WTC11 (cell line): Measurements from ENCODE around the gene COA8. TPM values are rescaled to one million over a fixed set of nuclear protein-coding genes. Genes with fewer than 3 reads are reported as not detected.

Experiments
- ATAC-seq: fragments of 200-7000 bp; cut with Tn5 transposase; 2 replicates; pipeline ENCODE4 v1.10.0; 2021; ENCODE audit warnings: mild to moderate bottlenecking, moderate library complexity
- CTCF ChIA-PET: fragments of 300-600 bp; sonication (Branson Sonifier 250); formaldehyde crosslinking; loops from one replicate; lab custom pipeline; 2021; ENCODE audit warnings: antibody characterized with exemption; lab: Charles Lee
- POLR2A ChIA-PET: fragments of 350-600 bp; sonication (Branson Sonifier 250); formaldehyde crosslinking; loops from one replicate; lab custom pipeline; 2021; ENCODE audit warnings: antibody characterized with exemption; lab: Charles Lee
- DNase-seq: peaks from one replicate; pipeline ENCODE4 v3.0.0; 2021; ENCODE audit warnings: low spot score
- H3K27ac Mint-ChIP-seq: 2 replicates; pipeline ENCODE4 v1.8.0; 2021; ENCODE audit warnings: mixed read lengths
- H3K27me3 Mint-ChIP-seq: 2 replicates; pipeline ENCODE4 v1.8.0; 2021; ENCODE audit warnings: low read depth, mild to moderate bottlenecking, moderate library complexity, mixed read lengths
- H3K36me3 Mint-ChIP-seq: 2 replicates; pipeline ENCODE4 v1.8.0; 2021; ENCODE audit warnings: mixed read lengths
- H3K4me1 Mint-ChIP-seq: 2 replicates; pipeline ENCODE4 v1.8.0; 2022; ENCODE audit warnings: mixed read lengths
- H3K4me3 Mint-ChIP-seq: 2 replicates; pipeline ENCODE4 v1.8.0; 2021; ENCODE audit warnings: mild to moderate bottlenecking, moderate library complexity, mixed read lengths
- H3K9me3 Mint-ChIP-seq: 2 replicates; pipeline ENCODE4 v1.8.0; 2021; ENCODE audit warnings: mixed read lengths
- FOXJ3 ChIP-seq: sonication (generic); formaldehyde crosslinking; IDR thresholded peaks from 2 replicates; pipeline ENCODE4 v1.9.0; 2021; ENCODE audit warnings: missing genetic modification reagents, mild to moderate bottlenecking, borderline replicate concordance
- FOXK1 ChIP-seq: sonication (generic); formaldehyde crosslinking; IDR thresholded peaks from 2 replicates; pipeline ENCODE4 v1.8.0; 2022; ENCODE audit warnings: mild to moderate bottlenecking, moderate library complexity, missing genetic modification reagents
- MYBL2 ChIP-seq: sonication (generic); formaldehyde crosslinking; IDR thresholded peaks from 2 replicates; pipeline ENCODE4 v1.8.1; 2023; ENCODE audit warnings: mild to moderate bottlenecking, moderate library complexity, missing genetic modification reagents
- NR1H2 ChIP-seq: sonication (generic); formaldehyde crosslinking; IDR thresholded peaks from 2 replicates; pipeline ENCODE4 v1.9.0; 2021; ENCODE audit warnings: mild to moderate bottlenecking, moderate library complexity, missing genetic modification reagents
- RELA ChIP-seq: sonication (generic); formaldehyde crosslinking; IDR thresholded peaks from 2 replicates; pipeline ENCODE4 v1.8.1; 2022; ENCODE audit warnings: missing genetic modification reagents, mild to moderate bottlenecking, borderline replicate concordance
- SP1 ChIP-seq: sonication (generic); formaldehyde crosslinking; conservative IDR thresholded peaks from 2 replicates; pipeline ENCODE4 v1.8.1; 2022; ENCODE audit warnings: missing genetic modification reagents
- ZBTB21 ChIP-seq: sonication (generic); formaldehyde crosslinking; IDR thresholded peaks from 2 replicates; pipeline ENCODE4 v1.8.1; 2023; ENCODE audit warnings: mild to moderate bottlenecking, missing genetic modification reagents, borderline replicate concordance
- ZNF121 ChIP-seq: sonication (generic); formaldehyde crosslinking; IDR thresholded peaks from 2 replicates; pipeline ENCODE4 v1.8.0; 2023; ENCODE audit warnings: missing genetic modification reagents
- ZNF263 ChIP-seq: sonication (generic); formaldehyde crosslinking; IDR thresholded peaks from 2 replicates; pipeline ENCODE4 v1.8.1; 2022; ENCODE audit warnings: low read depth, mild to moderate bottlenecking, moderate library complexity, missing genetic modification reagents
- ZNF396 ChIP-seq: fragments of 250-450 bp; sonication (Bioruptor Pico); IDR thresholded peaks from 2 replicates; pipeline ENCODE4 v1.8.0; 2021; ENCODE audit warnings: mild to moderate bottlenecking, moderate library complexity, borderline replicate concordance
- ZNF416 ChIP-seq: fragments of 250-450 bp; sonication (Bioruptor Pico); IDR thresholded peaks from 2 replicates; pipeline ENCODE4 v1.9.0; 2021; ENCODE audit warnings: mild to moderate bottlenecking, inconsistent platforms
- total RNA-seq: library from RNA; stranded (reverse); gene quantifications from 3 replicates; pipeline ENCODE4 v1.2.3, GENCODE V29; 2021
- TF ChIP-seq, protein P1 (sequence below): sonication (generic); formaldehyde crosslinking; IDR thresholded peaks from 2 replicates; pipeline ENCODE4 v1.8.0; 2022; ENCODE audit warnings: mild to moderate bottlenecking, missing genetic modification reagents
- TF ChIP-seq, protein P2 (sequence below): fragments of 200-600 bp; IDR thresholded peaks from 2 replicates; pipeline ENCODE4 v1.8.0; 2022; ENCODE audit warnings: antibody characterized with exemption
- TF ChIP-seq, protein P3 (sequence below): sonication (generic); formaldehyde crosslinking; IDR thresholded peaks from 2 replicates; pipeline ENCODE4 v1.8.1; 2023; ENCODE audit warnings: mild to moderate bottlenecking, missing genetic modification reagents, moderate library complexity
- TF ChIP-seq, protein P4 (sequence below): sonication (generic); formaldehyde crosslinking; conservative IDR thresholded peaks from 2 replicates; pipeline ENCODE4 v1.8.1; 2023; ENCODE audit warnings: mild to moderate bottlenecking, low read depth, missing genetic modification reagents, moderate library complexity
- TF ChIP-seq, protein P5 (sequence below): sonication (generic); formaldehyde crosslinking; IDR thresholded peaks from 2 replicates; pipeline ENCODE4 v1.8.1; 2022; ENCODE audit warnings: low read depth, mild to moderate bottlenecking, moderate library complexity, missing genetic modification reagents, borderline replicate concordance
- TF ChIP-seq, protein P6 (sequence below): sonication (generic); formaldehyde crosslinking; IDR thresholded peaks from 2 replicates; pipeline ENCODE4 v1.8.1; 2022; ENCODE audit warnings: low read depth, missing genetic modification reagents, borderline replicate concordance
- TF ChIP-seq, protein P7 (sequence below): fragments of 250-450 bp; sonication (Bioruptor Pico); IDR thresholded peaks from 2 replicates; pipeline ENCODE4 v1.9.0; 2021; ENCODE audit warnings: mild to moderate bottlenecking
- TF ChIP-seq, protein P8 (sequence below): sonication (generic); formaldehyde crosslinking; IDR thresholded peaks from 2 replicates; pipeline ENCODE4 v1.8.1; 2023; ENCODE audit warnings: mild to moderate bottlenecking, missing genetic modification reagents

COA8 gene
- total RNA-seq, 1 experiment from 2014 or later, result 36.4 TPM

DNA sequence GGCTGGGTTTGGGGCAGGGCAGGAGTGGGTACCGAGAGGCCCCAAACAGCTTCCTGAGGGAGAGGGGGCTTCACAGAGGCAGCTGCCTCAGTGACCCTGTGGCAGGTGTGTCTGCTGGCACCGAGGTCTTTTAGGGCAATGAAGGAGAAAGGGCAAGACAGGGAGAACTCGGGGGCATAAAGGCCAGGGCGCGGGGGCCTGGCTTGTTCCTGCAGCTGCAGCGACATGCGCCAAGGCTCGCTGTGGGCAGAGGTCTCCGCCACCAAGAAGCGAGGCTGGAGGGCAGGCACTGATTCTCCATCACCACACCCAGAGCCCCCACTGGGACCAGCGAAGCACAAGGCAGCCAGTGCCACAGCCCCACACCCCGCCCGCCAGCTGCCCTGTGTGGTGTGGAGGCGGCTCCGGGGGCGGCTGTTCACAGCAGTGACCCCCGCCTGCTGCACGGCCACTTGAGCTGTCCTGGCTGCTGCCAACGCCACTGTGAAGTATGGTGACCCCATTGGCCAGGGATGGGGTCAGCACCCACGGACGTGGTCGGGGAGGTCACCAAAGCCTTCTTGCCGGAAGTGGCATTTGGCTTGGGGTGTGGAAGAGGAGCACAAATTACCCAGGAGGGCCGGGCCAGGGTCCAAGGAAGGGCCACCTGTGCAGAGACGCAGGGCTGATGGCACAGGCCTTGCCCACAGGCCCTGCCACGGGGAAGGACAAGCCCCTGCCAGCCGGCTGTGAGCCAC, 16.7 kb upstream of the COA8 start:
- Mint-ChIP-seq H3K9me3 (no peaks in the 10 kb centered on the region), H3K27me3 (no peaks in the 10 kb centered on the region), H3K4me3 (no peak overlapping the region), H3K36me3 (no peaks in the 10 kb centered on the region), H3K27ac (no peak overlapping the region), H3K4me1 (peaks cover 5% of the 10 kb centered on the region; the same call in 1 of the 2 replicates)
- ChIA-PET CTCF (interaction anchor here (0.6 to 21.0 kb wide), 12 partner anchors 9 to 212 kb away, joined by 3 to 455 read pairs (median 6); partner anchors contain the start of genes BAG5, CKB, COA8 and EIF5), POLR2A (no interaction called here)
- no peak for ATAC-seq
- TF ChIP-seq MYBL2 (CRISPR knock-in tag) (no peak), NR1H2 (CRISPR knock-in tag) (no peak)
- DNase-seq, result no peak

DNA sequence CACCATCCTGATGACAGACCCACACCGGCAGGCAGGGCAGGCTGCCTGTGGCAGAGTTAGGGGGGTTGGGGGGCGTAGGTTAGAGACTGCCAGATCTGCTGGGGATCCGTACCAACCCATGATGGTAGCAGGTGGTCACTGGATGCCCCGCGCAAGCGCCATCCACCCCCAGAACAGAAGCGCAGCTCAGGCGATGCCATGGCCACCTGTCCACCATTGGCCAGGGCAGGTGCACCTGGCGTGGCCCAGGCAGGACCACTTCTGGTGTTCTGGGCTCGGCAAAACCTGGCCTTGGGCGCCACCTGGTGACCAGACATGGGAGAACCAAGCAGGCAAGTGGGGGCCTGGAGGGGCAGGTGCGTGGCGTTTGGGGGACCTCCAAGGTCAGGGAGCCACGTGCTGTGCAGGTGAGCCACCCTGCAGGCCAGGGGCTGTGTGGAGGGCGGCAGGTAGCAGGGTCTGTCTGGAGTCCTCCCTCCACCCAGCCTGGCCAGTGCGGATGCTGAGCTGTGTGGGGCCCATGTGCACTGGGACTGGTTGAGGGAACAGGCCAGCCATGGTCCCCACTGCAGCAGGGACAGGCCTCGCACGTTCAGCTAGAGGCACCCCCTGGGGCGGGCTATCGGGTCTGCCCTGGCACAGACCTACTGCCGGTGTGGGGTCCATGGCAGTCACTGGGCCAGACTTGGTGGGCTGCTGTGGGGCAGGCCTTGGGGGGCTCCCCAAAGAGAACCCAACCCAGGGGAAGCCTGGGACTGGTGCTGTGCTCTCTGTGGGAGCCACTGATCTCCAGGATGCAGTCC, 15.9 kb upstream of the COA8 start:
- ChIA-PET CTCF (interaction anchor here (0.6 to 21.0 kb wide), 19 partner anchors 8 to 213 kb away, joined by 3 to 455 read pairs (median 4); partner anchors contain the start of genes BAG5, CKB, COA8 and EIF5), POLR2A (interaction anchor here (0.5 kb wide), 2 partner anchors 46 to 1103 kb away, joined by 3 read pairs; no protein-coding TSS in a partner anchor)
- Mint-ChIP-seq H3K27ac (no peak overlapping the region), H3K27me3 (no peaks in the 10 kb centered on the region), H3K4me3 (no peak overlapping the region), H3K36me3 (no peaks in the 10 kb centered on the region), H3K9me3 (no peaks in the 10 kb centered on the region), H3K4me1 (peaks cover 7% of the 10 kb centered on the region)
- DNase-seq, result peak; percentile 94
- ATAC-seq, result peak; percentile 67
- TF ChIP-seq, protein P1, sequence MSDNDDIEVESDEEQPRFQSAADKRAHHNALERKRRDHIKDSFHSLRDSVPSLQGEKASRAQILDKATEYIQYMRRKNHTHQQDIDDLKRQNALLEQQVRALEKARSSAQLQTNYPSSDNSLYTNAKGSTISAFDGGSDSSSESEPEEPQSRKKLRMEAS (CRISPR knock-in tag), result peak; percentile 51; the same call in 1 of the 2 replicates
- TF ChIP-seq, protein P2, sequence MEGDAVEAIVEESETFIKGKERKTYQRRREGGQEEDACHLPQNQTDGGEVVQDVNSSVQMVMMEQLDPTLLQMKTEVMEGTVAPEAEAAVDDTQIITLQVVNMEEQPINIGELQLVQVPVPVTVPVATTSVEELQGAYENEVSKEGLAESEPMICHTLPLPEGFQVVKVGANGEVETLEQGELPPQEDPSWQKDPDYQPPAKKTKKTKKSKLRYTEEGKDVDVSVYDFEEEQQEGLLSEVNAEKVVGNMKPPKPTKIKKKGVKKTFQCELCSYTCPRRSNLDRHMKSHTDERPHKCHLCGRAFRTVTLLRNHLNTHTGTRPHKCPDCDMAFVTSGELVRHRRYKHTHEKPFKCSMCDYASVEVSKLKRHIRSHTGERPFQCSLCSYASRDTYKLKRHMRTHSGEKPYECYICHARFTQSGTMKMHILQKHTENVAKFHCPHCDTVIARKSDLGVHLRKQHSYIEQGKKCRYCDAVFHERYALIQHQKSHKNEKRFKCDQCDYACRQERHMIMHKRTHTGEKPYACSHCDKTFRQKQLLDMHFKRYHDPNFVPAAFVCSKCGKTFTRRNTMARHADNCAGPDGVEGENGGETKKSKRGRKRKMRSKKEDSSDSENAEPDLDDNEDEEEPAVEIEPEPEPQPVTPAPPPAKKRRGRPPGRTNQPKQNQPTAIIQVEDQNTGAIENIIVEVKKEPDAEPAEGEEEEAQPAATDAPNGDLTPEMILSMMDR, result peak; percentile 84
- no peak for TF ChIP-seq ZNF396
- TF ChIP-seq ZNF416, result no peak
- TF ChIP-seq FOXJ3, result no peak
- TF ChIP-seq NR1H2 (CRISPR knock-in tag), result no peak
- no peak for TF ChIP-seq ZNF263 (CRISPR knock-in tag)
- peak; percentile 44; the same call in 1 of the 2 replicates for TF ChIP-seq ZNF121 (CRISPR knock-in tag)
- no peak for TF ChIP-seq RELA
- peak; percentile 63; the same call in 1 of the 2 replicates for TF ChIP-seq ZBTB21
- TF ChIP-seq, protein P3, sequence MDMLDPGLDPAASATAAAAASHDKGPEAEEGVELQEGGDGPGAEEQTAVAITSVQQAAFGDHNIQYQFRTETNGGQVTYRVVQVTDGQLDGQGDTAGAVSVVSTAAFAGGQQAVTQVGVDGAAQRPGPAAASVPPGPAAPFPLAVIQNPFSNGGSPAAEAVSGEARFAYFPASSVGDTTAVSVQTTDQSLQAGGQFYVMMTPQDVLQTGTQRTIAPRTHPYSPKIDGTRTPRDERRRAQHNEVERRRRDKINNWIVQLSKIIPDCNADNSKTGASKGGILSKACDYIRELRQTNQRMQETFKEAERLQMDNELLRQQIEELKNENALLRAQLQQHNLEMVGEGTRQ (CRISPR knock-in tag), result peak; percentile 42; the same call in 1 of the 2 replicates
- TF ChIP-seq SP1 (CRISPR knock-in tag), result no peak
- TF ChIP-seq, protein P4, sequence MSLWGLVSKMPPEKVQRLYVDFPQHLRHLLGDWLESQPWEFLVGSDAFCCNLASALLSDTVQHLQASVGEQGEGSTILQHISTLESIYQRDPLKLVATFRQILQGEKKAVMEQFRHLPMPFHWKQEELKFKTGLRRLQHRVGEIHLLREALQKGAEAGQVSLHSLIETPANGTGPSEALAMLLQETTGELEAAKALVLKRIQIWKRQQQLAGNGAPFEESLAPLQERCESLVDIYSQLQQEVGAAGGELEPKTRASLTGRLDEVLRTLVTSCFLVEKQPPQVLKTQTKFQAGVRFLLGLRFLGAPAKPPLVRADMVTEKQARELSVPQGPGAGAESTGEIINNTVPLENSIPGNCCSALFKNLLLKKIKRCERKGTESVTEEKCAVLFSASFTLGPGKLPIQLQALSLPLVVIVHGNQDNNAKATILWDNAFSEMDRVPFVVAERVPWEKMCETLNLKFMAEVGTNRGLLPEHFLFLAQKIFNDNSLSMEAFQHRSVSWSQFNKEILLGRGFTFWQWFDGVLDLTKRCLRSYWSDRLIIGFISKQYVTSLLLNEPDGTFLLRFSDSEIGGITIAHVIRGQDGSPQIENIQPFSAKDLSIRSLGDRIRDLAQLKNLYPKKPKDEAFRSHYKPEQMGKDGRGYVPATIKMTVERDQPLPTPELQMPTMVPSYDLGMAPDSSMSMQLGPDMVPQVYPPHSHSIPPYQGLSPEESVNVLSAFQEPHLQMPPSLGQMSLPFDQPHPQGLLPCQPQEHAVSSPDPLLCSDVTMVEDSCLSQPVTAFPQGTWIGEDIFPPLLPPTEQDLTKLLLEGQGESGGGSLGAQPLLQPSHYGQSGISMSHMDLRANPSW, result no peak
- TF ChIP-seq, protein P5, sequence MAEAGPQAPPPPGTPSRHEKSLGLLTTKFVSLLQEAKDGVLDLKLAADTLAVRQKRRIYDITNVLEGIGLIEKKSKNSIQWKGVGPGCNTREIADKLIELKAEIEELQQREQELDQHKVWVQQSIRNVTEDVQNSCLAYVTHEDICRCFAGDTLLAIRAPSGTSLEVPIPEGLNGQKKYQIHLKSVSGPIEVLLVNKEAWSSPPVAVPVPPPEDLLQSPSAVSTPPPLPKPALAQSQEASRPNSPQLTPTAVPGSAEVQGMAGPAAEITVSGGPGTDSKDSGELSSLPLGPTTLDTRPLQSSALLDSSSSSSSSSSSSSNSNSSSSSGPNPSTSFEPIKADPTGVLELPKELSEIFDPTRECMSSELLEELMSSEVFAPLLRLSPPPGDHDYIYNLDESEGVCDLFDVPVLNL (CRISPR knock-in tag), result no peak
- TF ChIP-seq, protein P6, sequence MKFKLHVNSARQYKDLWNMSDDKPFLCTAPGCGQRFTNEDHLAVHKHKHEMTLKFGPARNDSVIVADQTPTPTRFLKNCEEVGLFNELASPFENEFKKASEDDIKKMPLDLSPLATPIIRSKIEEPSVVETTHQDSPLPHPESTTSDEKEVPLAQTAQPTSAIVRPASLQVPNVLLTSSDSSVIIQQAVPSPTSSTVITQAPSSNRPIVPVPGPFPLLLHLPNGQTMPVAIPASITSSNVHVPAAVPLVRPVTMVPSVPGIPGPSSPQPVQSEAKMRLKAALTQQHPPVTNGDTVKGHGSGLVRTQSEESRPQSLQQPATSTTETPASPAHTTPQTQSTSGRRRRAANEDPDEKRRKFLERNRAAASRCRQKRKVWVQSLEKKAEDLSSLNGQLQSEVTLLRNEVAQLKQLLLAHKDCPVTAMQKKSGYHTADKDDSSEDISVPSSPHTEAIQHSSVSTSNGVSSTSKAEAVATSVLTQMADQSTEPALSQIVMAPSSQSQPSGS (CRISPR knock-in tag), result no peak
- TF ChIP-seq, protein P7, sequence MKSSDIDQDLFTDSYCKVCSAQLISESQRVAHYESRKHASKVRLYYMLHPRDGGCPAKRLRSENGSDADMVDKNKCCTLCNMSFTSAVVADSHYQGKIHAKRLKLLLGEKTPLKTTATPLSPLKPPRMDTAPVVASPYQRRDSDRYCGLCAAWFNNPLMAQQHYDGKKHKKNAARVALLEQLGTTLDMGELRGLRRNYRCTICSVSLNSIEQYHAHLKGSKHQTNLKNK (CRISPR knock-in tag), result no peak
- TF ChIP-seq, protein P8, sequence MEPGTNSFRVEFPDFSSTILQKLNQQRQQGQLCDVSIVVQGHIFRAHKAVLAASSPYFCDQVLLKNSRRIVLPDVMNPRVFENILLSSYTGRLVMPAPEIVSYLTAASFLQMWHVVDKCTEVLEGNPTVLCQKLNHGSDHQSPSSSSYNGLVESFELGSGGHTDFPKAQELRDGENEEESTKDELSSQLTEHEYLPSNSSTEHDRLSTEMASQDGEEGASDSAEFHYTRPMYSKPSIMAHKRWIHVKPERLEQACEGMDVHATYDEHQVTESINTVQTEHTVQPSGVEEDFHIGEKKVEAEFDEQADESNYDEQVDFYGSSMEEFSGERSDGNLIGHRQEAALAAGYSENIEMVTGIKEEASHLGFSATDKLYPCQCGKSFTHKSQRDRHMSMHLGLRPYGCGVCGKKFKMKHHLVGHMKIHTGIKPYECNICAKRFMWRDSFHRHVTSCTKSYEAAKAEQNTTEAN (CRISPR knock-in tag), result no peak
- TF ChIP-seq FOXK1 (CRISPR knock-in tag), result no peak
